Forelimb muscle (tissue), 1 donor: Measurements from ENCODE around the gene IGFL1. TPM values are rescaled to one million over a fixed set of nuclear protein-coding genes. Genes with fewer than 3 reads are reported as not detected.
"Not testable (repeated sequence)": the region's sequence is repeated elsewhere in the genome, so short reads cannot be mapped to it uniquely, and the experiment has no call there.

Experiments
- DNase-seq: peaks from one replicate; pipeline ENCODE4 v3.0.0-alpha.2; 2013; ENCODE audit warnings: low read depth
- polyA plus RNA-seq: library from polyadenylated mRNA; unstranded; fragments of 120-200 nt; gene quantifications from one replicate; pipeline ENCODE4 v1.2.1, GENCODE V29; 2013; ENCODE audit not compliant: insufficient read length

IGFL1 gene
- polyA plus RNA-seq, 1 donor, result not detected

DNA sequence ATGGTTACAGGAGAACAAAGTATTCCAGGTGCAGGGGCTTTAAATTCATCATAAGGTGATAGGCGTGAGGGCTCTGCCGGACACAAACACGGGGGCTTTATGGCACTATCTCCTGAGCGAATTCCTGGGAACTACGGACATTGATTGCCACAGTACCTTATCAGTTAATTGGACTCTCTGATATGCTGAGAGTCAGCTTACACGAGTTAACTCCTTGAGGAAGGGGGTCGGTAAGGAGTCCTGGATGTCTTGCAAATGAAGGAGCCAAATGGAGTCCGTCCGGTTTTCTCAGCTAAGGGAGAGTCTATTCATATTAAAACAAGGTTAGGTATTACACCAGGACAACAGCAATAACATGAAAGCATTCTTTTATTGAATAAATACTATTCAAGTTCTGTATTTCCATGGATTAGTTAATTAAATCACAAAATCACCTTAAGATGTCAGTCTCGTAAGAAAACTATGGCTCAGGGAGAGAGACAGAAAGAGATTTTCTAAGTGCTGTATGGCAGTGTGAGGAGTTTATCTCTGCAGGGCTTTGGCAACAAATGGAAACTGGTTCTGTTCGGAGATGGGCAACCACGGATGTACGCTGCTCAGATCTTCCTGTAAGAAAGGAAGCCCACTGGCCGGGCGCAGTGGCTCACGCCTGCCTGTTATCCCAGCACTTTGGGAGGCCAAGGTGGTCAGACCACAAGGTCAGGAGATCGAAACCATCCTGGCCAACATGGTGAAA lies 41.1 kb downstream of the IGFL1 start:
- no peak for DNase-seq

DNA sequence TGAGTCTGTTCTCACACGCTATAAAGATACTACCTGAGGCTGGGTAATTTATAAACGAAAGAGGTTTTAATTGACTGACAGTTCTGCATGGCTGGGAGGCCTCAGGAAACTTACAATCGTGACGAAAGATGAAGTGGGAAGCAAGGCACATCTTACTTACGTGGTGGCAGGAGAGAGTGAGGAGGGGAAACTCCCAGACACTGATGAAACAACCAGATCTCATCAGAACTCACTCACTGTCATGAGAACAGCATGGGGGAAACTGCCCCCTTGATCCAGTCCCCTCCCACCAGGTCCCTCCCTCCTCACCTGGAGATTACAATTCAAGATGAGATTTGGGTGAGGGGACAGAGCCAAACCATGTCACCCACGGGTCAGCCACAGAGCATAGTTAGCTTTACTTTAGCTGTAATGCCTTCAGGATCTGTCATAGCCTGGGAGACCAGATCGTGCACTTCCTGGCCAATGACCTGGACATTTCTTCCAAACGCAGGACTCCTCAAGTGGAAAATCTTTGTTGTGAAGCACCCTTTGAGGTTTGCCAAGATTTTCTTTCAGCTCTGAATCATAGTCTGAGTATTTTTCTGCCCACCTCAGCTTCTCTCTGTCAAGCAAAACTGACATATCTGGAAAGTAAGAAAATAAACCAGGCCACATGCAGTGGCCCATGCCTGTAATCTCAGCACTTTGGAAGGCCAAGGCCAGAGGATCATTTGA lies 42.1 kb downstream of the IGFL1 start:
- DNase-seq, result no peak

DNA sequence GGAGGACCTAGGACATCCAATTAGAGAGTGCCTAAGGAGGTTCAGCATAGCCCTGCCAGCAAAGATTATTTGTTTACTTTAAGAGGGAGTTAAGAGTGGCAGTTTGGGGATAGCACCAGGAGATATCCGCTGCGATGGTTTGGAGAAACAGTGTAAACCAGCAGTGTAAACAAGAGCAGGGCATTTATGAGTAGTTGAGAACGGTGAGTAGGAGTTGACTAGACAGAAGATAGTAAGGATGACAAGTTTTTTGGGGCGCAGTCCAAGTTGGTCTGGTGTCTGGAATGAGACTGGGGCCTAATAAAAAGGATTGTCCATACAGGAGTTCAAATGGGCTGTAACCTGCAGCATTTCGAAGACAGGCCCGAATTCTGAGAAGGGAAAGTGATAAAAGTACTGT lies 44.4 kb downstream of the IGFL1 start:
- not testable (repeated sequence) for DNase-seq

DNA sequence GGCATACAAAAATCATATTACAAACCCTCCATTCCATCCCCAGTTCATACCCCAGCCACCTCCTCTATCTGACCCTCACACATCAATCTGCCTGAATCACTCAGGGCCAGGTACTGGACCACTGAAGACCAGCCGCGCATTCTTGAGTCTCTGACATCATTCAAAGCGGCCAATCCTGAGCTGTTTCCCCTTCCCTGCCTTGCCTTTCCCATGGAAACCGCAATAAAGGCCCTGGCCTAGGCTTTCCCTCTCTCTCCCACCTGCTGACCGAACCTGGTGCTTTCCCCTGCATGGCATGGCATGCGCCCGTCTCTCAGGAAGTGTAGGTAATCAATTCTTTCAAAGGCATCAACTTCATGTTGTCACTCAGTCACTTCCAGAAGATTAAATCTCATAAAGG lies 49.6 kb downstream of the IGFL1 start:
- DNase-seq, result no peak

Other genes with a start within 250 kb of the IGFL1 start
- 6.9 TPM for gene CCDC61, start 234.3 kb upstream of the IGFL1 start, polyA plus RNA-seq
- gene PGLYRP1, start 206.7 kb upstream of the IGFL1 start, polyA plus RNA-seq, result 0.85 TPM
- 5.1 TPM for gene IGFL4, start 188.7 kb upstream of the IGFL1 start, polyA plus RNA-seq
- not detected for gene IGFL3, start 105.1 kb upstream of the IGFL1 start, polyA plus RNA-seq
- gene IGFL2, start 81.5 kb upstream of the IGFL1 start, polyA plus RNA-seq, result not detected
- gene HIF3A, start 67.3 kb downstream of the IGFL1 start, polyA plus RNA-seq, result 330 TPM
- gene PPP5C, start 117.3 kb downstream of the IGFL1 start, polyA plus RNA-seq, result 58.3 TPM
- 63.1 TPM for gene CCDC8, start 183.8 kb downstream of the IGFL1 start, polyA plus RNA-seq
- gene PNMA8C, start 199.2 kb downstream of the IGFL1 start, polyA plus RNA-seq, result 0.73 TPM
- 35.9 TPM for gene PNMA8A, start 241.8 kb downstream of the IGFL1 start, polyA plus RNA-seq